AG04449 (cell line): ENCODE results near the gene GTPBP6.
"Not testable (repeated sequence)": the region's sequence is repeated elsewhere in the genome, so short reads cannot be mapped to it uniquely, and the experiment has no call there.

Source experiments
- CTCF ChIA-PET: fragments of 350-600 bp; formaldehyde crosslinking; extraction: SDS; loops from one replicate; lab custom pipeline; 2021; ENCODE audit warnings: antibody characterized with exemption; lab: Yijun Ruan, JAX
- POLR2A ChIA-PET: fragments of 400-600, 350-600 bp; formaldehyde crosslinking; extraction: SDS; loops from one replicate; lab custom pipeline; 2020; ENCODE audit warnings: antibody characterized with exemption, inconsistent platforms; lab: Yijun Ruan, JAX
- DNase-seq: peaks from one replicate; pipeline ENCODE4 v3.0.0-alpha.2; 2010; ENCODE audit warnings: low read depth, low spot score
- H3K4me3 ChIP-seq: 2 replicates; pipeline ENCODE4 v1.5.1; 2011; ENCODE audit warnings: low read depth, mild to moderate bottlenecking, control low read depth, low read length
- TF ChIP-seq, protein P1 (sequence below): IDR thresholded peaks from one replicate; pipeline ENCODE4 v1.5.1; 2011; ENCODE audit warnings: mild to moderate bottlenecking, moderate library complexity, low read length, control low read depth, inconsistent platforms; ENCODE audit not compliant: insufficient read depth; ENCODE audit errors: missing control alignments

The GTPBP6 gene

DNA sequence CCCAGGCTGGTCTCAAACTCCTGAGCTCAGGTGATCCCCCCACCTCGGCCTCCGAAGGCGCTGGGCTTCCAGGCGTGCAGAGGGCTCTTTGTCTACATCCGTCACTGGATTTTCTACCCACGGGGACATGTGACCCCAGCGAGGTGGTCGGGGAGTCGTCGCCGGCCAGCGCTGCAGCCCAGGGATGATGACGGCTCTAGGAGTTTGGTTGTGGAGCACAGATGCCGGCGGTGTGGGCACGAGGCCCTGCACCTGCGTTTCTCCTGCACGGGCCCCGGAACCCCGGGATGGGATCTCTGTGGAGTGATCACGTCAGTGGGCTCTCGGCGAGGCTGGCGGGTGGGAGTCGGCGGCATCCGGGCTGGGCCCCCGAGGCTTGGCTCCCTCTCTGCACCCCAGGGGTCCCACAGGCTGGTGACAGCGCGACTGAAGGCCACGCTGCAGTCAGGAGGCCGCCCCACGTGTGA is 9.1 kb upstream of the GTPBP6 start:
- TF ChIP-seq, protein P1, sequence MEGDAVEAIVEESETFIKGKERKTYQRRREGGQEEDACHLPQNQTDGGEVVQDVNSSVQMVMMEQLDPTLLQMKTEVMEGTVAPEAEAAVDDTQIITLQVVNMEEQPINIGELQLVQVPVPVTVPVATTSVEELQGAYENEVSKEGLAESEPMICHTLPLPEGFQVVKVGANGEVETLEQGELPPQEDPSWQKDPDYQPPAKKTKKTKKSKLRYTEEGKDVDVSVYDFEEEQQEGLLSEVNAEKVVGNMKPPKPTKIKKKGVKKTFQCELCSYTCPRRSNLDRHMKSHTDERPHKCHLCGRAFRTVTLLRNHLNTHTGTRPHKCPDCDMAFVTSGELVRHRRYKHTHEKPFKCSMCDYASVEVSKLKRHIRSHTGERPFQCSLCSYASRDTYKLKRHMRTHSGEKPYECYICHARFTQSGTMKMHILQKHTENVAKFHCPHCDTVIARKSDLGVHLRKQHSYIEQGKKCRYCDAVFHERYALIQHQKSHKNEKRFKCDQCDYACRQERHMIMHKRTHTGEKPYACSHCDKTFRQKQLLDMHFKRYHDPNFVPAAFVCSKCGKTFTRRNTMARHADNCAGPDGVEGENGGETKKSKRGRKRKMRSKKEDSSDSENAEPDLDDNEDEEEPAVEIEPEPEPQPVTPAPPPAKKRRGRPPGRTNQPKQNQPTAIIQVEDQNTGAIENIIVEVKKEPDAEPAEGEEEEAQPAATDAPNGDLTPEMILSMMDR, result no peak
- H3K4me3 ChIP-seq, result no peak overlapping the region
- POLR2A ChIA-PET, result no interaction called here
- DNase-seq, result no peak
- CTCF ChIA-PET, result no interaction called here

- H3K4me3 ChIP-seq, DNase-seq, POLR2A ChIA-PET, CTCF ChIA-PET: not testable (repeated sequence)
- TF ChIP-seq, protein P1, result peak; percentile 10
Measured at GRCh38 chrX:324664-325063, 6.1 kb upstream of the GTPBP6 start.

DNA sequence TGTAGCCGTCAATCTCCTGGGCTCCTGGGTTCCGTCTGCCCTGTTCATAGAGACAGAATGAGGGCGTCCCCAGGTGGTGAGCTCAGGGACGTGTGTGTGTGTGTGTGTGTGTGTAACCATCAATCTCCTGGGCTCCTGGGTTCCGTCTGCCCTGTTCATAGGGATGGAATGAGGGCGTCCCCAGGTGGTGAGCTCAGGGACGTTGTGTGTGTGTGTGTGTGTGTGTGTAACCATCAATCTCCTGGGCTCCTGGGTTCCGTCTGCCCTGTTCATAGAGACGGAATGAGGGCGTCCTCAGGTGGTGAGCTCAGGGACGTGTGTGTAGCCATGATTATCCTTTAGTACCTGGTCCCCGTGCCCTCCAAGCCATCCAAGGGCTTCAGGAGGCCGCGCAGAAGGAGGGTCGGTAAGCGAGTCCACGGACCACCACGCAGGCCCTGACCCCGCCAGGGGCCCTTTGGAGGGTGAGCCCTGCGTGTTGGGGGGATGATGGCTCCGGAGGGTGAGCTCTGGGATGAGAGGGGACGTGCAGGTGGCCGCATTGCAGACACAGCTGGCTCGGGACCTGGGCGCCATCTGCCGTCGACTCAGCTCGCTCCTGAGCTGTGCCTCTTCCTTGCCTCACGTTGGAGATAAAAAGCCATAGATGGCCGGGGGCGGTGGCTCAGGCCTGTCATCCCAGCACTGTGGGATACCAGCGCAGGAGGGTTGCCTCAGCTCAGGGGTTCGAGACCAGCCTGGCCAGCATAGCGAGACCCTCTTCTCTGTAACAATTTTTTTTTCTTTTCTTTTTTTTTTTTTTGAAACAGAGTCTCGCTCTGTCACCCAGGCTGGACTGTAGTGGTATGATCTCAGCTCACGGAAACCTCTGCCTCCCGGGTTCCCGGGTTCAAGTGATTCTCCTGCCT is 5.4 kb upstream of the GTPBP6 start:
- ChIA-PET CTCF (no interaction called here), POLR2A (no interaction called here)
- H3K4me3 ChIP-seq, result no peak overlapping the region
- DNase-seq, result peak; percentile 17
- TF ChIP-seq, protein P1, result peak; percentile 35

- ChIA-PET CTCF (no interaction called here), POLR2A (no interaction called here)
- DNase-seq, result no peak
- H3K4me3 ChIP-seq, result peak overlapping the region; percentile 88
- TF ChIP-seq, protein P1, result no peak
Measured at GRCh38 chrX:320126-320783, 1.7 kb upstream of the GTPBP6 start.

- CTCF ChIA-PET, result no interaction called here
- POLR2A ChIA-PET, result no interaction called here
- TF ChIP-seq, protein P1, result no peak
- DNase-seq, result no peak
- peak overlapping the region; percentile 88 for H3K4me3 ChIP-seq
Measured at GRCh38 chrX:319579-320125, 1.1 kb upstream of the GTPBP6 start.
